Stimulated activated CD4-positive, alpha-beta T cell treated with anti-CD3 and anti-CD28 coated beads, Interleukin-4, amount 100 ng/mL, for 48 hours (primary cell): ENCODE measurements around the gene TRH.
"Not testable (repeated sequence)": the region's sequence is repeated elsewhere in the genome, so short reads cannot be mapped to it uniquely, and the experiment has no call there.

Experiments
- DNase-seq, 2 donors: peaks; one replicate each; pipeline ENCODE4 v3.0.0-alpha.2; 2020; ENCODE audit warnings: low read depth in 2 of 2

The TRH gene

GRCh38 chr3:130010556-130010955, 36.0 kb downstream of the TRH start:
- DNase-seq, result no peak

GRCh38 chr3:130012108-130012507, 37.6 kb downstream of the TRH start:
- not testable (repeated sequence) for DNase-seq

- DNase-seq, result not testable (repeated sequence)
Observed at GRCh38 chr3:130013246-130013645, 38.7 kb downstream of the TRH start.

GRCh38 chr3:130014526-130014925, 40.0 kb downstream of the TRH start:
- no peak for DNase-seq

- DNase-seq, result not testable (repeated sequence)
Observed at GRCh38 chr3:130017661-130018060, 43.1 kb downstream of the TRH start.

GRCh38 chr3:130026146-130026829, 51.8 kb downstream of the TRH start:
- DNase-seq, result not testable (repeated sequence)

- not testable (repeated sequence) for DNase-seq
Observed at GRCh38 chr3:130027437-130027836, 52.9 kb downstream of the TRH start.
